Bronchial epithelial cell (primary cell): Measurements from ENCODE around the gene ANKS4B. TPM values are rescaled to one million over a fixed set of nuclear protein-coding genes. Genes with fewer than 3 reads are reported as not detected.

ENCODE experiments used
- DNase-seq: peaks from one replicate; pipeline ENCODE4 v3.0.0-alpha.2; 2010; ENCODE audit warnings: low read depth
- FAIRE-seq: peaks from 2 replicates; lab custom pipeline; 2011; peaks lifted over from hg19 to GRCh38; lab: Jason Lieb, UNC
- H3K27me3 ChIP-seq: 2 replicates; pipeline ENCODE4 v1.5.1; 2011; ENCODE audit warnings: low read length; ENCODE audit not compliant: control insufficient read depth, insufficient read depth
- H3K36me3 ChIP-seq: 2 replicates; pipeline ENCODE4 v1.5.1; 2011; ENCODE audit warnings: low read length; ENCODE audit not compliant: control insufficient read depth, insufficient read depth
- H3K4me3 ChIP-seq: 2 replicates; pipeline ENCODE4 v1.5.1; 2011; ENCODE audit warnings: mild to moderate bottlenecking, low read depth, low read length, control low read depth
- CTCF ChIP-seq: IDR thresholded peaks from 2 replicates; pipeline ENCODE4 v1.5.1; 2011; ENCODE audit warnings: mild to moderate bottlenecking, moderate library complexity, low read length, control low read depth, inconsistent platforms; ENCODE audit not compliant: insufficient read depth, severe bottlenecking
- total RNA-seq: library from RNA; depleted of rRNA; stranded (reverse); fragments of >200 nt; gene quantifications from 2 replicates; pipeline ENCODE4 v1.2.1, GENCODE V29; 2014

Gene ANKS4B
- total RNA-seq, 1 donor from 2014 or later, result not detected

DNA sequence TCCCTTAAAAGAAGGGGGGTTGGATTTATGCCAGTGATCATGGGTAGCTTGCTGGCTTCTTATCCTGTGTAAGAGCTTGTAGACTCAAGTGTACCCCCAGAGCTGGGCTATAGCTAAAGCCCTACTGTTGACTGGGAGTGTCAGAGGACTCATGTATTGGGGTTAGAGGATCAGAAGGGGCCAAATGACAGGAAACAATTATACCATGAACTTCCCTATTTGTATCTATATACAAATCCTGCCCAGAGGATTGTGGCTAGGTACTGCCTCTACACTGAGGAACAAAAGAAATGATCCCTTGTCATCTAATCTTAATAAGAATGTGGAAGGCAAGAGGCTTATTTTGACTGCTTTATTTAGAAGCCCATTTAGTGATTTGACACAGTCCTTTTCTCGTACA, 36.4 kb upstream of the ANKS4B start:
- Histone ChIP-seq H3K27me3 (no peaks in the 10 kb centered on the region), H3K36me3 (no peaks in the 10 kb centered on the region), H3K4me3 (no peak overlapping the region)
- DNase-seq, result no peak
- TF ChIP-seq CTCF, result no peak
- no peak for FAIRE-seq

DNA sequence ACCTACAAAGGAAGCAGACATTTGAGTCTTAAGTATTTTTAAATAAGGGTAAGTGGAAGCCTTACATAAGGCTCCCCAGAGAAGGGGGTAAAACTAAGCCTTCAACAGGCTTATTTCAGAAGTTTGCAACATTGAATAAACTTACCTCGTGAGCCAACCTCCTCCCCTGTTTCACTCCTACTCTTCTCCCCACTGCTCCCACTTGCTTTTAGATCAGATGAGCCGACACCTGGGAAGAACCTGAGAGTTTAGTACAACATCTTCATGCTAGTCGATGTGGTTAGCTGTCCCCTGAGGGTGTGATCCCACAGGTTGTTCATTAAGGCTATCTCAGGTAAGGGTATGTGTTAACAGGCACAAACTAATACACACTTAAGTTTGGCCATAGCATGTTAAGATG, 35.9 kb upstream of the ANKS4B start:
- TF ChIP-seq CTCF, result no peak
- FAIRE-seq, result no peak
- H3K36me3 ChIP-seq, result no peaks in the 10 kb centered on the region
- H3K27me3 ChIP-seq, result no peaks in the 10 kb centered on the region
- no peak for DNase-seq
- no peak overlapping the region for H3K4me3 ChIP-seq

DNA sequence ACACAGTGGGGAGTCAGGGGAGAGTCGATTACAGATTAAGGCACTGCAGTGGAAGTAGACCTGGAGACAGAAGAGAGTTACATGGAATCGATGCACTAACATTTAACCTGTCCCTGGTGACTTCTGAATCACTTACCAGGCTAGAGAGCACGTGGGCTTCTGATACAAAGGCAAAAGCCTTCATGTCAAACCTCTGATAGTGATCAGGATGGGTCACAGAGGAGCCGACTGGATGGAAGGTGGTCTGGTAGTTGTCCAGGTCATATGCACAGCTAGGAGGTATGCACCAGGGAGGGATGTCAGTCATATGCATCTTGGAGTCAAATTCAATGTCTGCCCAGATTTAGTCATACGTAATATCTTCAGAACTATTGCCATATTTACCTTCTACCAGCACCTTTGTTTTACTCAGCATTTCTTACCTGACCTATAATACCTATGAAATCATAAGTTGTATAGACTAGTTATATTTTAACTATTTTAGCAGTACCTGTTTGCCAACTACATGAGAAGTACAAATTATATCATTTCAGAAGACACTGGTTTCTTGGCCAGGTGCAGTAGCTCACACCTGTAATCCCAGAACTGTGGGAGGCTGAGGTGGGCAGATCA, 33.8 kb upstream of the ANKS4B start:
- FAIRE-seq, result no peak
- Histone ChIP-seq H3K4me3 (no peak overlapping the region), H3K27me3 (peaks cover 1% of the 10 kb centered on the region), H3K36me3 (no peaks in the 10 kb centered on the region)
- no peak for DNase-seq
- TF ChIP-seq CTCF, result no peak

GRCh38 chr16:21203155-21203797, 30.2 kb upstream of the ANKS4B start:
- FAIRE-seq (no peak), DNase-seq (no peak)
- H3K27me3 ChIP-seq, result peaks cover 1% of the 10 kb centered on the region

GRCh38 chr16:21205303-21205702, 28.2 kb upstream of the ANKS4B start:
- H3K36me3 ChIP-seq, result no peaks in the 10 kb centered on the region
- FAIRE-seq (no peak), DNase-seq (no peak)
- TF ChIP-seq CTCF, result no peak
- peaks cover 3% of the 10 kb centered on the region for H3K27me3 ChIP-seq
- H3K4me3 ChIP-seq, result no peak overlapping the region

More at GRCh38 chr16:21203155-21203797, 30.2 kb upstream of the ANKS4B start:
- H3K36me3 ChIP-seq, result no peaks in the 10 kb centered on the region
- TF ChIP-seq CTCF, result no peak
- no peak overlapping the region for H3K4me3 ChIP-seq
